DND-41 (cell line): Measurements from ENCODE around the gene TXNIP.

Source experiments
- ATAC-seq: fragments of 200-7000 bp; cut with Tn5 transposase; 3 replicates; pipeline ENCODE4 v1.9.1; 2021; ENCODE audit warnings: low read depth; ENCODE audit not compliant: insufficient read depth
- DNase-seq: peaks from one replicate; pipeline ENCODE4 v3.0.0-alpha.2; 2020
- H2AFZ ChIP-seq: 2 replicates; pipeline ENCODE4 v1.6.0; 2012; ENCODE audit warnings: low read depth, low read length
- H3K27ac ChIP-seq: 2 replicates; pipeline ENCODE4 v1.5.1; 2012; ENCODE audit warnings: low read length, inconsistent platforms
- H3K27me3 ChIP-seq: fragments of 200-600 bp; sonication (generic); 2 replicates; pipeline ENCODE4 v1.6.0; 2012; ENCODE audit warnings: low read length, mild to moderate bottlenecking, inconsistent platforms; ENCODE audit not compliant: insufficient read depth, poor library complexity
- H3K36me3 ChIP-seq: 2 replicates; pipeline ENCODE4 v1.5.1; 2012; ENCODE audit warnings: low read length, inconsistent platforms; ENCODE audit not compliant: insufficient read depth
- H3K4me1 ChIP-seq: 2 replicates; pipeline ENCODE4 v1.5.1; 2012; ENCODE audit warnings: mild to moderate bottlenecking, low read length; ENCODE audit not compliant: insufficient read depth
- H3K4me2 ChIP-seq: 2 replicates; pipeline ENCODE4 v1.6.0; 2012; ENCODE audit warnings: mild to moderate bottlenecking, moderate library complexity, low read length, inconsistent platforms; ENCODE audit not compliant: insufficient read depth
- H3K4me3 ChIP-seq, 2 experiments: fragments of 200-600 bp in 1 of 2; shearing (Covaris generic) in 1 of 2; 2 replicates each; pipeline ENCODE4 v1.5.1; 2012 to 2016; ENCODE audit warnings: inconsistent platforms in 2 of 2, low read length in 2 of 2, mild to moderate bottlenecking in 2 of 2, low read depth in 1 of 2, moderate library complexity in 1 of 2
- H3K79me2 ChIP-seq: 2 replicates; pipeline ENCODE4 v1.6.0; 2012; ENCODE audit warnings: low read length, inconsistent platforms; ENCODE audit not compliant: insufficient read depth
- H3K9ac ChIP-seq: 2 replicates; pipeline ENCODE4 v1.6.0; 2012; ENCODE audit warnings: low read depth, mild to moderate bottlenecking, inconsistent platforms, low read length, moderate library complexity
- H3K9me3 ChIP-seq: 2 replicates; pipeline ENCODE4 v1.5.1; 2012; ENCODE audit warnings: low read length, moderate library complexity, mild to moderate bottlenecking, inconsistent platforms; ENCODE audit not compliant: insufficient read depth, severe bottlenecking
- H4K20me1 ChIP-seq: 2 replicates; pipeline ENCODE4 v1.6.0; 2012; ENCODE audit warnings: low read length; ENCODE audit not compliant: insufficient read depth
- CTCF ChIP-seq: IDR thresholded peaks from 2 replicates; pipeline ENCODE4 v1.5.1; 2012; ENCODE audit warnings: borderline replicate concordance, low read length, moderate library complexity, mild to moderate bottlenecking; ENCODE audit not compliant: poor library complexity, severe bottlenecking; ENCODE audit errors: extremely low read depth
- EZH2 ChIP-seq: IDR thresholded peaks from 3 replicates; pipeline ENCODE4 v1.6.1; 2012; ENCODE audit warnings: borderline replicate concordance, low read depth, mild to moderate bottlenecking, moderate library complexity, low read length, inconsistent platforms; ENCODE audit not compliant: severe bottlenecking

Gene TXNIP

GRCh38 chr1:145960468-145961108, 35.8 kb downstream of the TXNIP start:
- peak overlapping the region; percentile 63 for H3K9ac ChIP-seq
- peaks cover 26% of the 10 kb centered on the region for H3K27me3 ChIP-seq
- peaks cover 87% of the 10 kb centered on the region for H3K4me1 ChIP-seq
- peaks cover 25% of the 10 kb centered on the region for H3K79me2 ChIP-seq
- ATAC-seq: peak; percentile 48
- TF ChIP-seq CTCF: peak; percentile 15
- TF ChIP-seq EZH2: no peak
- no peaks in the 10 kb centered on the region for H3K9me3 ChIP-seq
- no peaks in the 10 kb centered on the region; the same call in 1 of the 2 replicates for H3K36me3 ChIP-seq
- H3K27ac ChIP-seq: peak overlapping the region; percentile 66
- peak overlapping the region; percentile 85 for H2AFZ ChIP-seq
- peak overlapping the region; percentile 98 for H3K4me2 ChIP-seq
- peak; percentile 81 for DNase-seq
- H4K20me1 ChIP-seq: no peaks in the 10 kb centered on the region; the same call in 1 of the 2 replicates
- peak overlapping the region; percentile 41 to 80 for H3K4me3 ChIP-seq

- TF ChIP-seq CTCF (no peak), EZH2 (no peak)
- ATAC-seq (no peak), DNase-seq (no peak)
- H3K9ac ChIP-seq: peak overlapping the region; percentile 63
- H3K4me3 ChIP-seq: peak overlapping the region; percentile 41 to 80; a peak in 3 of 4 replicates
- H2AFZ ChIP-seq: peak overlapping the region; percentile 85
- H4K20me1 ChIP-seq: no peaks in the 10 kb centered on the region; the same call in 1 of the 2 replicates
- H3K36me3 ChIP-seq: peaks cover under 1% of the 10 kb centered on the region; the same call in 1 of the 2 replicates
- H3K79me2 ChIP-seq: peaks cover 27% of the 10 kb centered on the region
- H3K4me1 ChIP-seq: peaks cover 87% of the 10 kb centered on the region
- no peaks in the 10 kb centered on the region for H3K9me3 ChIP-seq
- H3K4me2 ChIP-seq: peak overlapping the region; percentile 98
- peaks cover 26% of the 10 kb centered on the region for H3K27me3 ChIP-seq
- peak overlapping the region; percentile 66 for H3K27ac ChIP-seq
Observed at GRCh38 chr1:145959957-145960467, 36.4 kb downstream of the TXNIP start.

GRCh38 chr1:145959333-145959732, 37.0 kb downstream of the TXNIP start:
- no peak for ATAC-seq
- H2AFZ ChIP-seq: peak overlapping the region; percentile 85
- no peaks in the 10 kb centered on the region for H3K9me3 ChIP-seq
- no peak for DNase-seq
- H3K4me3 ChIP-seq: peak overlapping the region in 1 of 2 experiments; percentile 80; a peak in 1 of 4 replicates
- TF ChIP-seq CTCF: no peak
- H3K9ac ChIP-seq: no peak overlapping the region; the same call in 1 of the 2 replicates
- H3K36me3 ChIP-seq: peaks cover 6% of the 10 kb centered on the region; the same call in 1 of the 2 replicates
- peaks cover 92% of the 10 kb centered on the region for H3K4me1 ChIP-seq
- peaks cover 26% of the 10 kb centered on the region for H3K27me3 ChIP-seq
- H3K27ac ChIP-seq: no peak overlapping the region
- H3K4me2 ChIP-seq: peak overlapping the region; percentile 98
- H4K20me1 ChIP-seq: no peaks in the 10 kb centered on the region; the same call in 1 of the 2 replicates
- peaks cover 32% of the 10 kb centered on the region for H3K79me2 ChIP-seq
